ENCODE measurements around the gene ZBTB11. TPM values are rescaled to one million over a fixed set of nuclear protein-coding genes. Genes with fewer than 3 reads are reported as not detected.
"Not testable (repeated sequence)": the region's sequence is repeated elsewhere in the genome, so short reads cannot be mapped to it uniquely, and the experiment has no call there.

Gene ZBTB11
- total RNA-seq, 1 experiment from 2014 or later, result 22.4 TPM

- H3K27me3 ChIP-seq (replicated peaks; ENCODE audit: insufficient read depth, low read depth, low read length, poor library complexity), result no peaks in the 10 kb centered on the region
- H3K9me3 ChIP-seq (ENCODE audit: low read depth, low read length, poor library complexity, severe bottlenecking), result no peaks in the 10 kb centered on the region
- H3K36me3 ChIP-seq (ENCODE audit: insufficient read depth, low read length, poor library complexity, severe bottlenecking), result no peaks in the 10 kb centered on the region
- intact Hi-C loops (cut with micrococcal nuclease; ENCODE audit: unreplicated experiment), result no loop called here
- H3K4me3 ChIP-seq (ENCODE audit: low read depth, low read length, poor library complexity, severe bottlenecking), result no peak overlapping the region
- no peak overlapping the region for H3K27ac ChIP-seq (ENCODE audit: low read depth, low read length, poor library complexity, severe bottlenecking)
- no TSS peak for BruUV-seq (replicated peaks)
- TF ChIP-seq, protein P1, sequence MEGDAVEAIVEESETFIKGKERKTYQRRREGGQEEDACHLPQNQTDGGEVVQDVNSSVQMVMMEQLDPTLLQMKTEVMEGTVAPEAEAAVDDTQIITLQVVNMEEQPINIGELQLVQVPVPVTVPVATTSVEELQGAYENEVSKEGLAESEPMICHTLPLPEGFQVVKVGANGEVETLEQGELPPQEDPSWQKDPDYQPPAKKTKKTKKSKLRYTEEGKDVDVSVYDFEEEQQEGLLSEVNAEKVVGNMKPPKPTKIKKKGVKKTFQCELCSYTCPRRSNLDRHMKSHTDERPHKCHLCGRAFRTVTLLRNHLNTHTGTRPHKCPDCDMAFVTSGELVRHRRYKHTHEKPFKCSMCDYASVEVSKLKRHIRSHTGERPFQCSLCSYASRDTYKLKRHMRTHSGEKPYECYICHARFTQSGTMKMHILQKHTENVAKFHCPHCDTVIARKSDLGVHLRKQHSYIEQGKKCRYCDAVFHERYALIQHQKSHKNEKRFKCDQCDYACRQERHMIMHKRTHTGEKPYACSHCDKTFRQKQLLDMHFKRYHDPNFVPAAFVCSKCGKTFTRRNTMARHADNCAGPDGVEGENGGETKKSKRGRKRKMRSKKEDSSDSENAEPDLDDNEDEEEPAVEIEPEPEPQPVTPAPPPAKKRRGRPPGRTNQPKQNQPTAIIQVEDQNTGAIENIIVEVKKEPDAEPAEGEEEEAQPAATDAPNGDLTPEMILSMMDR (conservative IDR thresholded peaks at IDR 0.05; ENCODE audit: low read depth, low read length), result no peak
- DNase-seq (ENCODE audit: low spot score), result no peak
- POLR2A ChIA-PET (ENCODE audit: low non-redundant PET), result no interaction called here
- H3K4me1 ChIP-seq (ENCODE audit: insufficient read depth, low read length, poor library complexity, severe bottlenecking), result no peaks in the 10 kb centered on the region
- CTCF ChIA-PET, result no interaction called here
These were observed 43.7 kb downstream of the ZBTB11 start for GRCh38 chr3:101633186-101633585.

DNA sequence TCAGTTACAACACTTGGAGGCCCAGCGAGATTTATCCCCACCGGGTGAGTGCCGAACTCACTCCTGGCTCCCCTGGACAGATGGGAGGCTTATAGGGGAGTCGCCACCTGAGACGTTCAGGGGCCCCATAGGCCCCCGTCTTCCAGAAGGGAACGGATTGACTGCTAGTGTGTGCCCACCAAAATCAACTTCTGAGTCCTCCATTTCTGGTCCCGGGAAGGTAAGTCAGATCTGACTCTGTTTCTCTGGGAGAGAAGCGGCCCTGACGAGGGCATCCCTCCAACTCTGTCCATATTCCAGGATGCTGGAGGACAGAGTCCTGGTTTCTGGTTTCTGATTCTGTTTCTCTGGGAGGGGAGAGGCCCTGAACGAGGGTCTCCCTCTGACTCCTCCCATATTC lies 44.3 kb downstream of the ZBTB11 start:
- ChIA-PET POLR2A (ENCODE audit: low non-redundant PET) (no interaction called here), CTCF (no interaction called here)
- Histone ChIP-seq H3K9me3 (ENCODE audit: low read depth, low read length, poor library complexity, severe bottlenecking) (no peaks in the 10 kb centered on the region), H3K4me3 (ENCODE audit: low read depth, low read length, poor library complexity, severe bottlenecking) (no peak overlapping the region), H3K27ac (ENCODE audit: low read depth, low read length, poor library complexity, severe bottlenecking) (no peak overlapping the region), H3K4me1 (ENCODE audit: insufficient read depth, low read length, poor library complexity, severe bottlenecking) (no peaks in the 10 kb centered on the region), H3K36me3 (ENCODE audit: insufficient read depth, low read length, poor library complexity, severe bottlenecking) (no peaks in the 10 kb centered on the region), H3K27me3 (replicated peaks; ENCODE audit: insufficient read depth, low read depth, low read length, poor library complexity) (no peaks in the 10 kb centered on the region)
- no TSS peak for BruUV-seq (replicated peaks)
- intact Hi-C loops (cut with micrococcal nuclease; ENCODE audit: unreplicated experiment), result no loop called here
- no peak for DNase-seq (ENCODE audit: low spot score)
- TF ChIP-seq, protein P1 (conservative IDR thresholded peaks at IDR 0.05; ENCODE audit: low read depth, low read length), result no peak
- TF ChIP-seq EZH2 (IDR thresholded peaks at IDR 0.05; ENCODE audit: borderline replicate concordance, low read depth, low read length, poor library complexity, severe bottlenecking), result no peak

DNA sequence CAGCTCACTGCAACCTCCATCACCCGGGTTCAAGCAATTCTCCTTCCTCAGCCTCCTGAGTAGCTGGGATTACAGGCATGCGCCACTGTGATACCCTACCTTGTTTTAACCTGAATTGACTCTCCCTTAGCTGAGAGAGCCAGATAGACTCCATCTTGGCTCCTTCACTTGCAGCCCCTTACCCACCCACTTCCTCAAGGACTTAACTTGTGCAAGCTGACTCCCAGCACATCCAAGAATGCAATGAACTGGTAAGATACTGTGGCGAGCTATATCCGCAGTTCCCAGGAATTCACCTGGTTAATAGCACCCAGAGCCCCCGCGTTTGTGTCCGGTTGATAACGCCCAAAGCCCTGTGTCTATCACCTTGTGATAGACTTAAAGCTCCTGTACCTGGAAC lies 45.0 kb downstream of the ZBTB11 start:
- BruUV-seq (replicated peaks); H3K9me3 ChIP-seq (ENCODE audit: low read depth, low read length, poor library complexity, severe bottlenecking); intact Hi-C loops (cut with micrococcal nuclease; ENCODE audit: unreplicated experiment); H3K4me3 ChIP-seq (ENCODE audit: low read depth, low read length, poor library complexity, severe bottlenecking); H3K4me1 ChIP-seq (ENCODE audit: insufficient read depth, low read length, poor library complexity, severe bottlenecking); DNase-seq (ENCODE audit: low spot score); CTCF ChIA-PET; H3K36me3 ChIP-seq (ENCODE audit: insufficient read depth, low read length, poor library complexity, severe bottlenecking); POLR2A ChIA-PET (ENCODE audit: low non-redundant PET); H3K27me3 ChIP-seq (replicated peaks; ENCODE audit: insufficient read depth, low read depth, low read length, poor library complexity); H3K27ac ChIP-seq (ENCODE audit: low read depth, low read length, poor library complexity, severe bottlenecking): not testable (repeated sequence)

GRCh38 chr3:101631098-101631796 lies 45.7 kb downstream of the ZBTB11 start:
- intact Hi-C loops (cut with micrococcal nuclease; ENCODE audit: unreplicated experiment), result no loop called here
- Histone ChIP-seq H3K4me3 (ENCODE audit: low read depth, low read length, poor library complexity, severe bottlenecking) (no peak overlapping the region), H3K27ac (ENCODE audit: low read depth, low read length, poor library complexity, severe bottlenecking) (no peak overlapping the region), H3K36me3 (ENCODE audit: insufficient read depth, low read length, poor library complexity, severe bottlenecking) (no peaks in the 10 kb centered on the region), H3K9me3 (ENCODE audit: low read depth, low read length, poor library complexity, severe bottlenecking) (no peaks in the 10 kb centered on the region), H3K27me3 (replicated peaks; ENCODE audit: insufficient read depth, low read depth, low read length, poor library complexity) (no peaks in the 10 kb centered on the region), H3K4me1 (ENCODE audit: insufficient read depth, low read length, poor library complexity, severe bottlenecking) (no peaks in the 10 kb centered on the region)
- no TSS peak for BruUV-seq (replicated peaks)
- ChIA-PET CTCF (no interaction called here), POLR2A (ENCODE audit: low non-redundant PET) (no interaction called here)
- DNase-seq (ENCODE audit: low spot score), result no peak
- no peak for TF ChIP-seq EZH2 (IDR thresholded peaks at IDR 0.05; ENCODE audit: borderline replicate concordance, low read depth, low read length, poor library complexity, severe bottlenecking)
- TF ChIP-seq, protein P1 (conservative IDR thresholded peaks at IDR 0.05; ENCODE audit: low read depth, low read length), result no peak

Data from A673 (cell line).